Endometrial microvascular endothelial cells (primary cell): ENCODE measurements around the gene TSEN2. TPM values are rescaled to one million over a fixed set of nuclear protein-coding genes. Genes with fewer than 3 reads are reported as not detected.
"Not testable (repeated sequence)": the region's sequence is repeated elsewhere in the genome, so short reads cannot be mapped to it uniquely, and the experiment has no call there.

ENCODE experiments used
- in situ Hi-C: cut with HindIII; loops from 2 replicates; pipeline ENCODE4 v1.10.0; 2017; ENCODE audit warnings: low sequenced_read_pairs, low pct_unique_long_range_greater_than_20kb; ENCODE audit errors: inconsistent ontology term
- total RNA-seq: library from RNA; depleted of rRNA; stranded (reverse); fragments of >200 nt; gene quantifications from one replicate; pipeline ENCODE4 v1.2.3, GENCODE V29; 2015; ENCODE audit errors: inconsistent ontology term

Gene TSEN2
- total RNA-seq, 1 donor from 2014 or later, result 7.7 TPM

GRCh38 chr3:12449889-12450682 lies 34.2 kb upstream of the TSEN2 start:
- in situ Hi-C loops, result no loop called here

GRCh38 chr3:12451481-12451880 lies 32.8 kb upstream of the TSEN2 start:
- in situ Hi-C loops, result no loop called here

GRCh38 chr3:12451960-12452359 lies 32.3 kb upstream of the TSEN2 start:
- in situ Hi-C loops, result no loop called here

GRCh38 chr3:12452361-12453330 lies 31.6 kb upstream of the TSEN2 start:
- in situ Hi-C loops, result no loop called here

- in situ Hi-C loops, result no loop called here
Measured at GRCh38 chr3:12454076-12454815, 30.0 kb upstream of the TSEN2 start.

GRCh38 chr3:12454816-12455121 lies 29.5 kb upstream of the TSEN2 start:
- in situ Hi-C loops, result no loop called here

GRCh38 chr3:12455740-12456139 lies 28.5 kb upstream of the TSEN2 start:
- in situ Hi-C loops, result no loop called here

GRCh38 chr3:12456441-12456840 lies 27.8 kb upstream of the TSEN2 start:
- in situ Hi-C loops, result no loop called here

GRCh38 chr3:12457380-12457779 lies 26.9 kb upstream of the TSEN2 start:
- in situ Hi-C loops, result not testable (repeated sequence)

GRCh38 chr3:12458901-12459300 lies 25.4 kb upstream of the TSEN2 start:
- in situ Hi-C loops, result no loop called here

- in situ Hi-C loops, result no loop called here
Measured at GRCh38 chr3:12460127-12460526, 24.2 kb upstream of the TSEN2 start.

GRCh38 chr3:12461097-12461649 lies 23.1 kb upstream of the TSEN2 start:
- in situ Hi-C loops, result no loop called here

GRCh38 chr3:12462159-12462947 lies 21.9 kb upstream of the TSEN2 start:
- in situ Hi-C loops, result no loop called here

- in situ Hi-C loops, result no loop called here
Measured at GRCh38 chr3:12463686-12464085, 20.6 kb upstream of the TSEN2 start.

- in situ Hi-C loops, result no loop called here
Measured at GRCh38 chr3:12464181-12464580, 20.1 kb upstream of the TSEN2 start.

GRCh38 chr3:12465151-12465835 lies 19.0 kb upstream of the TSEN2 start:
- in situ Hi-C loops, result no loop called here

- in situ Hi-C loops, result no loop called here
Measured at GRCh38 chr3:12465836-12466225, 18.4 kb upstream of the TSEN2 start.

GRCh38 chr3:12467746-12468145 lies 16.5 kb upstream of the TSEN2 start:
- in situ Hi-C loops, result no loop called here
